Fibroblast of mammary gland (primary cell): ENCODE data around the gene PAK3.

Source experiments
- DNase-seq: peaks from one replicate; pipeline ENCODE4 v3.0.0-alpha.2; 2010; ENCODE audit warnings: low read depth
- H3K4me3 ChIP-seq: 2 replicates; pipeline ENCODE4 v1.5.1; 2011; ENCODE audit warnings: low read depth, mild to moderate bottlenecking, low read length, moderate library complexity; ENCODE audit not compliant: control insufficient read depth
- TF ChIP-seq, protein P1 (sequence below): conservative IDR thresholded peaks from 2 replicates; pipeline ENCODE4 v1.5.1; 2011; ENCODE audit warnings: low read depth, low read length, inconsistent platforms; ENCODE audit not compliant: control insufficient read depth, insufficient read depth

The PAK3 gene

DNA sequence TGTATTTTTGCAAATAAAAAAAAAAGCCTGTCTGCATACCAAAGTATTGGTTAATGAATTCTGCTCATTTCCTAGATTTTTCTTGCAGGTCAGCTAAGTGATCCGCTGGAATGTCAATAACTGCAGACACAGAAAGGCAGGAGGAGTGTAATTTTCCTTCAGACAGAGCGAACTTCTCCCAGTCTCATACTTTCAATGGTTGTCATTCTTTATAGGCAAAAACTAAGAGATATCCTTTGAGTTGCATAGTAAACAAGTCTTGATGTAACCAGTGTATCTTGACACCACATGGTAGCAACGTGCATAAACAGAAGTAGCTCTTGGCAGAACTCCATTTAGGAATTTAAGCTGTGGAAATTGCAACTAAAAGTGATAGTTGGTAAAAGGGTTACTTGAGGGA is 166.1 kb downstream of the PAK3 start:
- peak; percentile 11 for DNase-seq
- TF ChIP-seq, protein P1, sequence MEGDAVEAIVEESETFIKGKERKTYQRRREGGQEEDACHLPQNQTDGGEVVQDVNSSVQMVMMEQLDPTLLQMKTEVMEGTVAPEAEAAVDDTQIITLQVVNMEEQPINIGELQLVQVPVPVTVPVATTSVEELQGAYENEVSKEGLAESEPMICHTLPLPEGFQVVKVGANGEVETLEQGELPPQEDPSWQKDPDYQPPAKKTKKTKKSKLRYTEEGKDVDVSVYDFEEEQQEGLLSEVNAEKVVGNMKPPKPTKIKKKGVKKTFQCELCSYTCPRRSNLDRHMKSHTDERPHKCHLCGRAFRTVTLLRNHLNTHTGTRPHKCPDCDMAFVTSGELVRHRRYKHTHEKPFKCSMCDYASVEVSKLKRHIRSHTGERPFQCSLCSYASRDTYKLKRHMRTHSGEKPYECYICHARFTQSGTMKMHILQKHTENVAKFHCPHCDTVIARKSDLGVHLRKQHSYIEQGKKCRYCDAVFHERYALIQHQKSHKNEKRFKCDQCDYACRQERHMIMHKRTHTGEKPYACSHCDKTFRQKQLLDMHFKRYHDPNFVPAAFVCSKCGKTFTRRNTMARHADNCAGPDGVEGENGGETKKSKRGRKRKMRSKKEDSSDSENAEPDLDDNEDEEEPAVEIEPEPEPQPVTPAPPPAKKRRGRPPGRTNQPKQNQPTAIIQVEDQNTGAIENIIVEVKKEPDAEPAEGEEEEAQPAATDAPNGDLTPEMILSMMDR, result no peak
- no peak overlapping the region for H3K4me3 ChIP-seq

DNA sequence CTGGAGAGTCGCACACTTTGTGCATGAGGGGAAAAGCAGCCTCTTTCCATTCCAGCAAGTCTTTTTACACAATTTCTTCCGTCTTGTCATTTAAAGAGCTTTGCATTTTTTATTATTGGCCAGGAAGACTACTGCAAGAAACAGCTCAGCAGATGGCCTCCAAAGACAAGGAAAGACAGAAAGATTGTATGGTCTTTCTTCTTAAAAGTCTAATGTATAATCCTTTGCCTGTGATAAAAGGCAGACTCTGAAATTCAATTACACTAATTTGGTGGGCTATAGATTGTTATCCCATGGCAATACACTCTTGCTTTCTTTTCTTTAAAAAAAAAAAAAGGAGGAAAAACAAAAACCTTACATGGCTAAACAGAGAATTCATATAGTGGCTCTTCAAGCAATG is 168.4 kb downstream of the PAK3 start:
- no peak for DNase-seq
- TF ChIP-seq, protein P1, result no peak
- H3K4me3 ChIP-seq, result no peak overlapping the region

DNA sequence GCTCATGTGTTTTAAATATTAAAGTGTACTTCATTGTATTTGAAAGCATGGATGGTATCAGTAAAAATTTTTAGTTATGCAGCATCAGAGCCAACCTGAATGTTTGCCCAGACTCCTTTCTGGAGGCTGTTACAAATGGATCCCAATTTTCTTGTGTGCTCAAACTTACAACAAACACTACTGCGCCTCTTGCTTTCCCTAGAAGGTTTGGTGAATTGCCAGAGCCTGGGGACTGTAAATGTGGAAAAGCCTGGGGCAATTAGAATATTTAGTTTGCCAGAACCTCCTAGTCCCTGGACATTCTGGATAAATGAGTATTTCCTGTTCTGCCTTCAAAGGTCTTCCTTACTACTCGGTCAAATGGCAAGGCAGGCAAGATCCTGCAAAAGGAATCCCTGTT is 169.5 kb downstream of the PAK3 start:
- TF ChIP-seq, protein P1, result no peak
- no peak for DNase-seq
- no peak overlapping the region for H3K4me3 ChIP-seq

DNA sequence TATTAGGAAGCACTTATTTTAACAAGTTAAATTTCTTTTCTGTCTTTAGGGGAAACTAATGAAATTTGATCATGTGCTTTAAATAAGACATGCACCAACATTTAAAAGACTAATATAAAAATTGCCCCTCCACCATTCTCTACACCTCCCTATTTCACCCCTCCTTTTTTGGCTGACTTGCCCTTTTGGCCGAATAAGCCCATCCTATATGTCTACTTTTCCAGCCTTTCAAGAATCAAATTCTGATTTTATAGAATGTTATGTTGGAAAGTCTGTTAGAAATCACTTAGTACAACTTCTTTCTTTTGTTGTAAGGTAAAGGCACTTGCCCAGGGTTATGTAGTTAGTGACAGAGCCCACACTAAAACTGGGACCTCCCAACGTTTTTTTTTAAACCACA is 172.5 kb downstream of the PAK3 start:
- TF ChIP-seq, protein P1, result no peak
- H3K4me3 ChIP-seq, result no peak overlapping the region
- no peak for DNase-seq

DNA sequence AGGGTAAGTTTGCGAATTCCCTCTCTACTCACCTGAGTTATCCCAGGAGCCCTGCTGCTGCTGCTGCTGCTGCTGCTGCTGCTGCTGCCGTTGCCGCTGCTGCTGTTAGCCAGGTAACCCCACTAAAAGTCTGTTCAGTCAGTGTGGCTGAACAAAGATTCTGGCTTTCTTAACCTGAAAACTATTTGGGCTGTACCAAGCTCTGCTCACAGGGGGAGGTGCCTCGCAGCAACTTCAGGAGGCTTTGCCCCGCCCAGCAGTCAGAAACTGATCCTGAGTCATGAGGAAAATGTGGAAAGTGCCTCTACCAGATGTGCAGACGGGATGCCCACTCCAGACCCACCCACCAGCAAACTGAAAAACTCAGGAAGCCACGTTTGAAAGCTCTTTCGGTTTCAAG is 174.3 kb downstream of the PAK3 start, which contains the start of gene CAPN6:
TSS of gene CAPN6 (minus strand) at position 145 of the 400 bp plus-strand sequence. CDS start 6,547 bp downstream, outside the sequence.
- TF ChIP-seq, protein P1, result no peak
- no peak within 1 kb of the TSS for H3K4me3 ChIP-seq
- DNase-seq, result peak; percentile 44
